HG03378 (cell line): ENCODE measurements around the gene CRYBA1.
"Not testable (repeated sequence)": the region's sequence is repeated elsewhere in the genome, so short reads cannot be mapped to it uniquely, and the experiment has no call there.

Experiments
- ATAC-seq: cut with Tn5 transposase; IDR thresholded peaks from one replicate; pipeline ENCODE4 v1.9.1; 2021; ENCODE audit warnings: mild to moderate bottlenecking, moderate library complexity; ENCODE audit not compliant: unreplicated experiment

Gene CRYBA1

DNA sequence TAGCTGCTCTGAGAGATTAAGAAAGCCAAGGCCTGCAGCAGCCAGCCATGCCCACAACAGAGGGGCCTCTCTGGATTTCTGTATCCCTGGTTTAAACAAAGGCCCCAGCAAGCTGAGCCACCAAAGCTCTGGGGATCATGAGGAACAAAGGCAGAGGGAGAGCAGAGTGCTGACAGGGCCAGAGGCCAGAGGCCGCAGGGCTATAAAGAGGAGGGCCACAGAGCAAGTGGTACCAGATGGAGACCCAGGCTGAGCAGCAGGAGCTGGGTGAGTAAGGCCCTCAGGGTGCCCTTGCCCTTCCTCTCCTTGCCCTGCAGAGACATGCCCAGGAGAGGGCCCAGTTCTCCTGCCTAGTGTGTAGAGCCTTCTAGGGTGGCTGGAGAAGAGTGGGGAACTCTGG is at the start of gene CRYBA1:
Gene CRYBA1, plus strand, starts transcription at position 232 of the 400 bp plus-strand sequence. Its CDS starts 5 bp downstream, at position 237.
- ATAC-seq, result no peak

- ATAC-seq, result no peak
These were observed 49.0 kb upstream of the CRYBA1 start for GRCh38 chr17:29197516-29198272.

DNA sequence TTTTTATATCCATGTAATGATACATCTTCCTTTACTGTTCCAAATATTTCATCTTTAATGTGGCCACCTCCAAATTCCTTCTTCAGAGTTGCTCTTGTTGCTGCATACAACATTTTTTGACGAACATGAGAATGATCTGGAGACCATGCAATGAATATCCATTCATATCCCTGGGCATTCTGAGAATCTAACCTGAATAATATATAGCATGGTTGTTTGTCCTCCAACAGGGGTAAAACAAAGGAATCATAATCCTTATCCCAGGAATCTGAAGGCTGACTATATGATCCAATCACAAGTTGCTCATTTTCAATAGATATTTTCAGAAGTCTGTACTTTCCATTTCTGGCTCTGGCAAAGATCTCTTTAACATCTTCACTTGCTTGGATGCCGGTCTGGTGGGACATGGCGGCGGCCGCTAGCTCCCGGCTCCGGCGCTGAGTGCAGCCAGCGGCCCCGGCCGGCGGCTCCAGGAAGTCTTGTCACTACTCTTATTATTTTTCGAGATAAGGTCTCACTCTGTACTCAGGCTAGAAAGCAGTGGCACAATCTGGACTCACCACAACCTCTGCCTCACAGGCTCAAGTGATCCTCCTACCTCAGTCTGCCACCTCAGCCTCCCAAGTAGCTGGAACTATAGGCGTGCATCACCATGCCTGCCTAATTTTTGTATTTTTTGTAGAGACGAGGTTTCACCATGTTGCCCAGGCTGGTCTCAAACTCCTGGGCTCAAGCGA is 42.4 kb upstream of the CRYBA1 start:
- ATAC-seq, result not testable (repeated sequence)

DNA sequence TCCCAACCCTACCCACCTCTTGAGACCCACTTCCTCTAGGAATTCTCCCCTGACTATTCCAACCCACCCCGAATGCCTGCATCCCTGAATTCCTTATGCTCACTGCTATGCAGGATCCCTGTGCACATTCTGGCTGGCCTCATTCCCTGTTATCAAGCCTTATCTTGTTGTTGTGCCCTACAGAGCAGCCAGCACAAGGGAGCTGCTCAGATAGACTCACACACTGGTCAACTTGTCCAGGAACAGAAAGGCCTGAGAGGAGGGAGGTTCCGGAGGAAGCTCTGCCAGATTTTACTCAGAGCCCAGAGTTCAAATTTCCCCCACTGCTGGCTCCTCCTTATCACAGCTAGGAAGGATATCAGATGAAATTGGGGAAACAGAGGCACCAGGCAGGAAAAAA is 41.6 kb upstream of the CRYBA1 start:
- no peak for ATAC-seq

DNA sequence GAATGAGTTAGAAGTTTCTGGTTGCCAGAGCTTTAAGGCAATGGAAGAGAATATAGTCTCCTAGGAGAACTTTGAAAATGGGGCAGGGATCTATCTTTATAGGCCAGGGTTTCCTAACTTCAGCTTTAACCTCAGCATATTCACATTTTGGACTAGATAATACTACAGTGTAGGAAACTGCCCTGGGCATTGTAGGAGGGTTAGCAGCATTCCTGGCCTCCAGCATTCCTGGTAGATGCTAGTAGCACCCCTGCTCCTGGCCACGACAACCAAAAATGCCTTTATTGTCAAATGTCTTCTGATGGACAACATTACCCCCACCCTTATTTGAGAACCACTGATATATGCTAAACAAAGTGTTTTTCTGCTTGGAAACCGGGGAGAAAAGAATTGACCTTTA is 38.7 kb upstream of the CRYBA1 start:
- ATAC-seq, result no peak

GRCh38 chr17:29209073-29209472 is 37.6 kb upstream of the CRYBA1 start:
- no peak for ATAC-seq

- no peak for ATAC-seq
These were observed 35.8 kb upstream of the CRYBA1 start for GRCh38 chr17:29210879-29211278.

DNA sequence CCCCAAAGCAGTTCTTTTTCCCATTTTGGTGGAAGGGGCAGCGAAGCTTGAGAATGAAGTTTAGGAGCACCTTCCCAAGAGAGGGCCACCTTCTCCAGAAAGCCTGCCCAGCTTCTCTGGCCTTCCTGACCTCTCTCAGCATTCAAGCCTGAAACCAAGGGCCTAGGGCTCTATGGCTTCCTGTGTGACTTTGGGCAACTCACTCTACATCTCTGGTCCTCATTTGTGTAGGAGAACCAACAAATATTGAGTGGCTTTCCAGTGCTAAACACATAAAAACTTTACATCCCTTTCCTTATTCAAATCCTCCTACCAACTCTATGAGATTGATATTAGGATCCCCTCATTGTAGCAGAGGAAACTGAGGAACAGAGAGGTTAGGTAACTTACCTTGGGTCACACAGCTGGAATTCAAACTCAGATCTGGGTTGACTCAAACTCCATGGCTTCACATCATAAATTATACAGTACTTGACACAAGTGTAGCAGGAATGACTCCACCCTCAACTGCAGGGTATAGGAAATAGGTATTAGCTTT is 34.5 kb upstream of the CRYBA1 start:
- no peak for ATAC-seq

- no peak for ATAC-seq
These were observed 34.0 kb upstream of the CRYBA1 start for GRCh38 chr17:29212681-29213121.

DNA sequence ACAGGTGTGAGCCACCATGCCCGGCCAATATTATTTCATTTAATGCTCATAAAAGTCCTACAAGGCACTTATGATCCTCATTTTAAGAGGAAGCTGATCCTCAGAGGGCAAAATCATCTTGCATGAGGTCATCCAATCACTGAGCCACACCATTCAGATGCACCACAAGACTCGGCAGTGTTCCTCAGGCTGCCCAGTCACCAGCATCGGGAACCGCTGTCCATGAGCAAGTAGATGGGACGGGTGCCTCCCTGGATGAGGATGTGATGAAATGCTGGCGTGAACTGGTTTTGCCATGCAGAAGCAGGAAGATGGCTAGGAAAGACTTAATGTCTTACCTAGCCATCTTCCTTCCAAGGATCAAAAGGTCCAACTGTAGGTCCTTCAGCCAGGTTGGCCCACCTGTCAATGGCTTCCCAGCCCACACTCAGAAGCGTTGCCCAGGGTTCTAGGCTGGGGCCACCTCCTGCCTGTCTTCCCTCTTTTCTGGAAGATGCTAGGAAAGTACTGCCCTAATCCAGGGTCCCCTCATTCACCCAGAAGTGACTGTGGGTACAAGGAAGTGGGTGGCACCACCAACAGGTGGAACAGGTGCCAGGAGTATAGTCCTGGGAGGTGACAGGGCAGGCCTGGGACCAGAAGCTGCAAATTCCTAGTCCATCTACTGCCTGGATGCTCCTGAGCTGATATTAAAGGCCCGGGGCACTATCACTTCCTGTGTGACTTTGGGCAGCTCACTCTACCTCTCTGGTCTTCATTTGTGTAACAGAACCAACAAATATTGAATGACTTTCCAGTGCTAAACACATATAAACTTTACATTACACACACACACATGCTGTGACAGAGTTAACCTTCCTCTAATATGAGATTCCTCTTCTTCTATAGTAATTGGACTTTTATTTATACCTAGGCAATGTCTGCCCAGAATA is 32.2 kb upstream of the CRYBA1 start:
- ATAC-seq, result no peak

DNA sequence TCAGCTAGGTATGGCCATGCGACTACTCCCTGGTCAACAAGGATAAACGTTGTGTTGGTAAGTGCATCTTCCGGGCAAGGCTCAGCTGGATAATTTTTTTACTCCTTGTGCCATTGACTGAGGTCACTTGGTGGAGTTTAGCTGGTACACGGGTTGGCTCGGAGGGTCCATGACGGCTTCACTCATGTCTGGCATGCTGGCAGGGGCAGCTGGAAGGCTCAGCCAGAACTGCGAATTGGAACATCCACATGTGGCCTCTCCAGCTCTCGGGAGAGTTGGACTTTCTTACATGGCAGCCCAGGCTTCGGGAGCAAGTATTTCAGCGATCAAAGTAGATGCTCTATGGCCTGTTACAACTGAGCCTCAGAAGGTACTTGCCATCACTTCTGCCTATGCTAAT is 31.5 kb upstream of the CRYBA1 start:
- ATAC-seq, result no peak

GRCh38 chr17:29215717-29216116 is 30.9 kb upstream of the CRYBA1 start:
- ATAC-seq, result no peak

DNA sequence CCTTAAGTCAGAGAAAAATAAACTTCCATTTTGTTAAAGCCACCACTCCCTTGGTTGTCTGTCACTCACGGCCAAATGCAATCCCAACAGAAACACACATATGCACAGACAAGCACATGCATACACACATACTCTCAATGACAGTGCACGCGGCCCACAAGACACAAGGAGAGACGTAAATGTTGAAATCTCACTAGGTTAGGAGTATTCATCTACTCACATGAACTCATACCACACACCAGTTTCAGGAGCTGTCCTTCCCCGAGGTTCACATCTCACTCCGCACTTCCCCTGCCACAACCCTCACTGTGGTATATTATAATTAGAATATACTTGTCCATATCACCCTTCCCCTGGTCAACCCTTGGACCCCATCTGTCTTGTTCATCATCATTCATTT is 30.5 kb upstream of the CRYBA1 start:
- ATAC-seq, result no peak

- ATAC-seq, result no peak
These were observed 29.8 kb upstream of the CRYBA1 start for GRCh38 chr17:29216856-29217255.

- ATAC-seq, result peak; percentile 65
These were observed 27.1 kb upstream of the CRYBA1 start for GRCh38 chr17:29219378-29220047.

DNA sequence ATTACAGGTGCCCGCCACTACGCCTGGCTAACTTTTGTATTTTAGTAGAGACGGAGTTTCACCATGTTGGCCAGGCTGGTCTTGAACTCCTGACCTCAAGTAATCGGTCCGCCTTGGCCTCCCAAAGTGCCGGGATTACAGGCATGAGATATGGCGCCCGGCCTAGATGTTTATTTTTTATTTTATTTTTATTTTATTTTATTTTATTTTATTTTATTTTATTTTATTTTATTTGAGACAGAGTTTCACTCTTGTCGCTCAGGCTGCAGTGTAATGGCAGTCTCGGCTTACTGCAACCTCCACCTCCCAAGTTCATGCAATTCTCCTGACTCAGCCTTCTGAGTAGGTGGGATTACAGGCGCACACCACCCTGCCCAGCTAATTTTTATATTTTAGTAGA is 25.3 kb upstream of the CRYBA1 start:
- ATAC-seq, result not testable (repeated sequence)

GRCh38 chr17:29225396-29225795 is 21.3 kb upstream of the CRYBA1 start:
- no peak for ATAC-seq

- ATAC-seq, result no peak
These were observed 13.4 kb upstream of the CRYBA1 start for GRCh38 chr17:29233301-29233700.

DNA sequence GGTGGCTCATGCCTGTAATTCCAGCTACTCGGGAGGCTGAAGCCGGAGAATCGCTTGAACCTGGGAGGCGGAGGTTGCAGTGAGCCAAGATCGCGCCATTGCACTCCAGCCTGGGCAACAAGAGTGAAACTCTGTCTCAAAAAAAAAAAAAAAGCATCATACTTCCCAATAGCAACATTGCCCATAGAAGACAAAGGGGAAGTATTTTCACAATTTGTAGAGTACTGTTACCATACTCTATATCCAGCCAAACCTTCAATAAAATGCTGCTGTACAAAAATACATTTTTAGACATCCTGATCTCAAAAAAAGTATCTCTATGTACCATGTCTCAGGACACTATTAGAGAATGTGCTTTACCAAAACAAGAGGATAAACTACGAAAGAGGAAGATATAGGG is 11.7 kb upstream of the CRYBA1 start:
- ATAC-seq, result not testable (repeated sequence)

DNA sequence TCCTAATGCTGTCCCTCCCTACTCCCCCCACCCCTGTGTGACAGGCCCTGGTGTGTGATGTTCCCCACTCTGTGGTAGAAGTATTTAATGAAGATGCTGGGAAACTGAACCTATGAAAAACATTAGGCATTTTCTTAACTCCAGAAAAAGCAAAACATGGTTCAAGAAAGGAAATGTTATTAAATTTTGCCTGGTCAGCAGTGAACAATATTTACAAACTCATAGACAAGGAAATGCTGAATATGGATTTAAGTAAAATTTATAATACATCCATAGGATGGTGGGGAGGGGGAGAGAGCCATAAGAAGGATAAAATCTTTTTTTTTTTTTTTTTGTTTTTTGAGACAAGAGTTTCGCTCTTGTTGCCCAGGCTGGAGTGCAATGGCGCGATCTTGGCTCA is 10.8 kb upstream of the CRYBA1 start:
- ATAC-seq, result no peak
